Endodermal cell (in vitro differentiated cells): ENCODE results near the gene ZBED1. TPM values are rescaled to one million over a fixed set of nuclear protein-coding genes. Genes with fewer than 3 reads are reported as not detected.
"Not testable (repeated sequence)": the region's sequence is repeated elsewhere in the genome, so short reads cannot be mapped to it uniquely, and the experiment has no call there.

Experiments used
- DNase-seq: peaks from one replicate; pipeline ENCODE4 v3.0.0-alpha.2; 2017
- H3K27ac ChIP-seq: 2 replicates; pipeline ENCODE4 v1.5.1; 2013; ENCODE audit warnings: mild to moderate bottlenecking, low read depth, low read length, moderate library complexity
- H3K27me3 ChIP-seq: 2 replicates; pipeline ENCODE4 v1.6.1; 2013; ENCODE audit warnings: mild to moderate bottlenecking, low read length, moderate library complexity; ENCODE audit not compliant: insufficient read depth, control insufficient read depth, poor library complexity, severe bottlenecking
- H3K36me3 ChIP-seq: 2 replicates; pipeline ENCODE4 v1.7.0; 2013; ENCODE audit warnings: mild to moderate bottlenecking, low read length, moderate library complexity; ENCODE audit not compliant: control insufficient read depth, insufficient read depth
- H3K4me1 ChIP-seq: one replicate; pipeline ENCODE4 v1.7.0; 2013; ENCODE audit warnings: low read length; ENCODE audit not compliant: control insufficient read depth, insufficient read depth
- H3K4me3 ChIP-seq: 2 replicates; pipeline ENCODE4 v1.5.1; 2013; ENCODE audit warnings: mild to moderate bottlenecking, low read length, moderate library complexity
- H3K9ac ChIP-seq: 2 replicates; pipeline ENCODE4 v1.6.1; 2013; ENCODE audit warnings: mild to moderate bottlenecking, low read length, moderate library complexity; ENCODE audit not compliant: poor library complexity, severe bottlenecking; ENCODE audit errors: extremely low read depth
- H3K9me3 ChIP-seq: 2 replicates; pipeline ENCODE4 v1.6.1; 2013; ENCODE audit warnings: mild to moderate bottlenecking, low read length, moderate library complexity; ENCODE audit not compliant: control insufficient read depth
- H3K27ac Mint-ChIP-seq: 2 replicates; pipeline ENCODE4 v1.8.0; 2020; ENCODE audit warnings: mixed read lengths
- H3K27me3 Mint-ChIP-seq: 2 replicates; pipeline ENCODE4 v1.8.0; 2021; ENCODE audit warnings: mild to moderate bottlenecking, mixed read lengths; ENCODE audit not compliant: insufficient read depth
- H3K36me3 Mint-ChIP-seq: 2 replicates; pipeline ENCODE4 v1.8.0; 2020; ENCODE audit warnings: low read depth, mixed read lengths
- H3K4me1 Mint-ChIP-seq: 2 replicates; pipeline ENCODE4 v1.8.0; 2020; ENCODE audit warnings: mixed read lengths
- H3K4me3 Mint-ChIP-seq: 2 replicates; pipeline ENCODE4 v1.8.0; 2020; ENCODE audit warnings: mild to moderate bottlenecking, moderate library complexity, mixed read lengths
- H3K9me3 Mint-ChIP-seq: 2 replicates; pipeline ENCODE4 v1.8.0; 2020; ENCODE audit warnings: mild to moderate bottlenecking, mixed read lengths
- CTCF ChIP-seq: fragments of 200-600 bp; sonication (generic); conservative IDR thresholded peaks from 2 replicates; pipeline ENCODE4 v1.5.0; 2021; ENCODE audit warnings: antibody characterized with exemption, mild to moderate bottlenecking
- WGBS, 2 experiments: methylation state at CpG; one replicate each; pipeline versions ENCODE4 v1.1.5 to v1.1.7; 2013; ENCODE audit warnings: missing lambda C conversion rate in 2 of 2, mixed read lengths in 1 of 2; ENCODE audit not compliant: insufficient coverage in 1 of 2, insufficient read length in 1 of 2; 5-methylcytosine and 5-hydroxymethylcytosine counted together
- total RNA-seq, 2 donors: library from RNA; stranded (reverse); fragmentation: NEBNext Ultra II Directional in 1 of 2; extraction: Animal tissue kit (Norgen Biotek cat#: 25700) in 1 of 2; gene quantifications; 2 replicates in 1 of 2; 3 replicates in 1 of 2; pipeline ENCODE4 v1.2.1, GENCODE V29; 2021

Gene ZBED1
- total RNA-seq, 2 donors from 2014 or later = 55.8 to 71.9 TPM

- no peak for TF ChIP-seq CTCF
- H3K9me3 Mint-ChIP-seq = no peaks in the 10 kb centered on the region
- Histone ChIP-seq H3K4me3 (no peak overlapping the region), H3K27me3 (no peaks in the 10 kb centered on the region), H3K36me3 (no peaks in the 10 kb centered on the region), H3K9ac (no peak overlapping the region), H3K9me3 (no peaks in the 10 kb centered on the region), H3K4me1 (no peaks in the 10 kb centered on the region), H3K27ac (no peak overlapping the region)
- H3K36me3 Mint-ChIP-seq = no peaks in the 10 kb centered on the region
- no peaks in the 10 kb centered on the region for H3K27me3 Mint-ChIP-seq
- H3K4me1 Mint-ChIP-seq = no peaks in the 10 kb centered on the region
- no peak overlapping the region for H3K27ac Mint-ChIP-seq
- 94 to 100% methylated on average over 5 to 6 of the region's 7 CpGs for WGBS, 2 experiments
- DNase-seq = no peak
- no peak overlapping the region for H3K4me3 Mint-ChIP-seq
These were observed 35.4 kb upstream of the ZBED1 start for GRCh38 chrX:2536141-2536540.

- not testable (repeated sequence) for H3K4me1 ChIP-seq, DNase-seq, H3K27ac Mint-ChIP-seq, H3K27me3 ChIP-seq, H3K36me3 ChIP-seq, H3K4me3 Mint-ChIP-seq, H3K4me1 Mint-ChIP-seq, H3K4me3 ChIP-seq, H3K27me3 Mint-ChIP-seq, H3K9ac ChIP-seq, H3K9me3 ChIP-seq, H3K9me3 Mint-ChIP-seq, H3K27ac ChIP-seq, H3K36me3 Mint-ChIP-seq
- 65 to 100% methylated on average over 1 to 3 of the region's 5 CpGs for WGBS, 2 experiments
These were observed 33.7 kb upstream of the ZBED1 start for GRCh38 chrX:2534261-2535021.

GRCh38 chrX:2533424-2533823 lies 32.6 kb upstream of the ZBED1 start:
- Mint-ChIP-seq H3K4me1 (no peaks in the 10 kb centered on the region), H3K9me3 (peaks cover under 1% of the 10 kb centered on the region), H3K27ac (no peak overlapping the region), H3K4me3 (no peak overlapping the region), H3K27me3 (no peaks in the 10 kb centered on the region), H3K36me3 (no peaks in the 10 kb centered on the region)
- Histone ChIP-seq H3K9ac (no peak overlapping the region), H3K27ac (no peak overlapping the region), H3K4me1 (no peaks in the 10 kb centered on the region), H3K4me3 (no peak overlapping the region), H3K9me3 (no peaks in the 10 kb centered on the region), H3K36me3 (no peaks in the 10 kb centered on the region), H3K27me3 (no peaks in the 10 kb centered on the region)
- DNase-seq = no peak
- TF ChIP-seq CTCF = no peak
- whole genome bisulfite sequencing, 2 experiments = 95 to 96% methylated on average over 5 to 8 of the region's 8 CpGs
